HG03460 (cell line): ENCODE data around the gene CNNM1.

Experiments
- ATAC-seq: cut with Tn5 transposase; IDR thresholded peaks from one replicate; pipeline ENCODE4 v1.9.1; 2021; ENCODE audit not compliant: unreplicated experiment

Gene CNNM1

DNA sequence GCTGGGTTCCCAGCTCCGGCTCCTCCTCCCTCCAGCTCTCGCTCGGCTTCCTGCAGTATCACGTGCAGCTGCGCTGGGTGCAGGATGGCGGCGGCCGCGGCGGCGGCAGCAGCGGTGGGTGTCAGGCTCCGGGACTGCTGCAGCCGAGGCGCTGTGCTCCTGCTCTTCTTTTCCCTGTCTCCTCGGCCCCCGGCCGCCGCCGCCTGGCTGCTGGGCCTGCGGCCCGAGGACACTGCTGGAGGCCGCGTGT is at the start of gene CNNM1:
TSS of gene CNNM1 (plus strand) at position 53 of the 250 bp plus-strand sequence. CDS start at position 85, 32 bp downstream.
- ATAC-seq: peak; percentile 82

- peak; percentile 37 for ATAC-seq
Measured at GRCh38 chr10:99279626-99280111, 49.5 kb upstream of the CNNM1 start.

GRCh38 chr10:99280472-99280871 is 48.7 kb upstream of the CNNM1 start:
- peak; percentile 62 for ATAC-seq

DNA sequence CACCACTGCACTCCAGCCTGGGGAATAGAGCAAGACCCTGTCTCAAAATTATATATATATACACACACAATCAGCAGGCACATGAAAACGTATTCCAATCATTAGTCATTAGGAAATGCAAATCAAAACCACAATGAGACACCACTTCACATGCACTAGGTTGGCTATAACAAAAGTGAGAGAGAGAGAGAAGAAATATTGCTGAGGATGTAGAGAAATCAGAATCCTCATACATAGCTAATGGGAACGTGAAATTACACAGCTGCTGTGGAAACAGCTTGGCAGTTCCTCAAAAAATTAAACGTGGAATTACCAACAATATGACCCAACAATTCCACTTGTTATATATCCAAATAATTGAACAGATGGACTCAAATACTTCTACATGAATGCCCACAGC is 43.3 kb upstream of the CNNM1 start:
- no peak for ATAC-seq

DNA sequence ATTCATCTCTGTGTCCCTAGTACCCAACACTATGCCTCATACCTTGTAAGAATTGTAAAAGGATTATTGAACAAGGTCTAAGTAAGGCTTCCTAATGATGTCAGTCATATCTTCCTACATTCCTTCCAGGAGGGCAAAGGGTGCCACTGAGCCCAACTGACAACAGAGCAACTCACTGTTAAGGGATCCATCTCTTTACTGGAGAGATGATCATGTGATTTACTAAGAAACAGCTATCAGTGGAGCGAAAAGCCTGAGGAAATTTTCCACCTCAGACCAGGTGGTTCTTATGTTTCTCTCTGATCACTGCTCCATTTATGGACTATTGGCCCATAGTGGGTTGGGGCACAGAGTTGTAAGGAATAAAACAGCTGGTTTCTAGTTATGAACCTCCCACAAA is 38.9 kb upstream of the CNNM1 start:
- no peak for ATAC-seq

DNA sequence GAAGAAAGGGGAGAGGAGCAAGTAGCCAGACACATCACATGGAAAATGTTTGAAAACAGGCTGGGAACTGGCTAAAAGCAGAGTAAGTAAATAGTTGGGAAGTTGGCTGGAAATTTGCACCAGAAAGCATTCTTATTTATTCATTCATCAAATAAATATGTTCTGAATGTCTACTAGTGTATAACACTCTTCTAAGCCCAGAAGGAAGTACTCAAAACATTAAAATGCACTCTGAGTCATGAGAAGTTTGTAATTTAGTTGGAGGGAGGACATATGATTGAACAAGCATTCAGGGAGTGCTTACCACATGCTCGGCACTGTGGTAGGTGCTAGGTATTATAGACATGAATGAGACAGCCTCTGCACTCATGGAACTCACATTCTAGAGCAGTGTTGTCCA is 37.0 kb upstream of the CNNM1 start:
- ATAC-seq: no peak

DNA sequence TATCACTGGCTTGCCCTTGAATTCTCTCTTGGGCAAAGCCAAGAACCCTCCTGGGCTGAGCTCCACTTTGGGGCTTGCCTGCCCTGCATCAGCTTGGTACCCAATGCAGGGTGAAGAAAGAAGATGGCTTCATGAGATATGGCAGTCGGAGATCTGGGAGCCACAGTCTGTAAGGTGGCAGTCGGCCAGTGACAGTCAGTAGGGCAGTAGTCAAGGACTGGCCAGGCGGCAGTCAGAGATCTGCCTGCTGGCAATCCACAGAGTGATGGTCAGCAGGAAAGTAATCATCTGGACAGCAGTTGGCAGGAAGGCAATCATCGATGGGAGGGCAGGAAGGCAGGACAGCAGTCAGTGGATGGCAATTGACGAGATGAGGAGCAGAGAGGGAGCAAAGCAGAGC is 32.6 kb upstream of the CNNM1 start:
- no peak for ATAC-seq

- no peak for ATAC-seq
Measured at GRCh38 chr10:99297033-99297432, 32.1 kb upstream of the CNNM1 start.

DNA sequence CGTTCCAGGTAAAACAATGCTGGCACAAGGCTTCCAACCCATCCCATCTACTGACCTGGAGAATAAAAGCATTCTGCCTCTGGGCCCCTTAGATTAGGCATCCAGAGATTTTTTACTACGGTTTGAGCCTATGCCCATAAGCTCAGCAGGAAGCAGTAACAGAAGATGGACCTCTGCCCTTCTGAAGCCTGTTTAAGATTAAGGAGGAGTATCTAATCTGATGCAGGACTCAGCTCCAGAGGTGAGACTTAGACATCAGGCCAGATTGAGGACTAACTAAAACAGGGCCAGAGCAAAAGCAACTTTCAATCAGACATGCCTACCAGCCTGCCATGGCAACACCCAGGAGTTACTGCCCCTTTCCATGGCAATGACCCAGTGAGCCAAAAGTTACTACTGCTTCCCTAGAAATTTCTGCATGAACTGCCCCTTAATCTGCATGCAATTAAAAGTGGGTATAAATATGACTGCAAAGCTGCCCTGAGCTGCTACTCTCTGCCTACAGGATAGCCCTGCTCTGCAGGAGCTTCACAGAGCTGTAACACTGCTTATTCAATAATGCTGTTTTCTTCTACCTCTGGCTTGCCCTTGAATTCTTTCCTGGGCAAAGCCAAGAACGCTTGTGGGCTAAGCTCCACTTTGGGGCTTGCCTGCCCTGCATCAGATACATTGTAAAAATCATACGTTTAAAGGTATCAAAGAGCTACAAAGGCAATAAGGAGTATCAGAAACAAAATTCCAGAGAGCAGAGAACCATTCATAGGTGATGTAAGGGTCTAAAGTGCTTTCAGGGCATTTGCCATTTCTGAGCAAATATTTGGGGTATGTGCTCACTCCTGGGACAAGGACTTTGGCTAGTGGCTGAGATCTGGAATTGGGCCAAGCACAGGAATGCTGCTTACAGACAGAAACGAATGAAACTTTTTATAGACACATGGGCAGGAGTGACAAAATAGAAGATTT is 25.0 kb upstream of the CNNM1 start:
- ATAC-seq: no peak

- ATAC-seq: no peak
Measured at GRCh38 chr10:99304862-99305229, 24.3 kb upstream of the CNNM1 start.

DNA sequence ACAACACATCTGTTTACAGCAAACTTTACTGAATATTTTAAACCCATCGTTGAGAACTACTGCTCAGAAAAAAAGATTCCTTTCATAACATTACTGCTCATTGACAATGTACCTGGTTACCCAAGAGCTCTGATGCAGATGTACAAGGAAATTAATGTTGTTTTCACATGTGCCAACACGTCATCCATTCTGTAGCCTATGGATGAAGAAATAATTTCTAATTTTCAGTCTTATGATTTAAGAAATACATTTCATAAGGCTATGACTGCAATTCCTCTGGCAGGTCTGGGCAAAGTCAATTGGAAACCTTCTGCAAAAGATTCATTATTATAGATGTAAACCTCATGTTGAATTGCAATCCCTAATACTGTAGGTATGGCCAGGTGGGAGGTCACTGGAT is 16.7 kb upstream of the CNNM1 start:
- ATAC-seq: no peak

DNA sequence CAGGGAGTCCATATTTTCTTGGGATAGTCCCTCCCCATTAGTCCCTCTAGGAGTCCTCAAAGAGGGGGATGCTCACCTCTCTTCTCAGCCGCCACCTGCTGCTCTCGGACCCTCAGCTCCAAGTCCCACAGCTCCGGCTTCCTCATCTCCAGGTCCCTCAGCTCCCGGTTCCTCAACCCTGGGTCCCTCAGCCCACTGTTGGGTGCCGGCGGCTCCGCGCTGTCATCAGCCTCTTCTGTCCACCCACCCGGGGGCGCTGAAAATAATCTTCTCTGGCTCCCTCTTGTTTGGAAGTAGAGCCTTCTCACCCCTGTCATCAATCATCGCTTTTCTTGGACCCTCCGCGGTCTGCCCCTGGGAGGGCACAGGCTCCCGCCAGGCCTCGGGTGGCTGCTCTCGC is 13.3 kb upstream of the CNNM1 start:
- no peak for ATAC-seq

DNA sequence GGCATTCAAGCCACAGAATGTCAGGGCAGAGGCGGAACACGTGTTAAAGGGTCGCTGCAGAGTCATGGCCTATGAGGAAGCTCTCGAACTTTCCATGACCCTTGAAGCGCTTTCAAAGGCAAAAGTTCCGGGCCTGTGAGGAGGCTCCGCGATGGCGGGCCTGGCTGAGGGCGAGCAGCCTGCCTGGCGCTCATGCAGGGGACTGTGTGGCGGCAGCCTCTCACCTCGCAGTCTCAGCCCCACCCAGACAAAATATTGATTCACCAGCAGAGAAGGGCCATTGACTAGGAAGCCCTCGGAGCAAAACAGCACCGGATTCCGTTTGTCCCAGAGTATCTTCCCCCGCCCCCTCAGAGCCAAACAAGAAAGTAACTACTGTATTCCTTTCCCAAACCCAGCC is 12.8 kb upstream of the CNNM1 start:
- no peak for ATAC-seq

DNA sequence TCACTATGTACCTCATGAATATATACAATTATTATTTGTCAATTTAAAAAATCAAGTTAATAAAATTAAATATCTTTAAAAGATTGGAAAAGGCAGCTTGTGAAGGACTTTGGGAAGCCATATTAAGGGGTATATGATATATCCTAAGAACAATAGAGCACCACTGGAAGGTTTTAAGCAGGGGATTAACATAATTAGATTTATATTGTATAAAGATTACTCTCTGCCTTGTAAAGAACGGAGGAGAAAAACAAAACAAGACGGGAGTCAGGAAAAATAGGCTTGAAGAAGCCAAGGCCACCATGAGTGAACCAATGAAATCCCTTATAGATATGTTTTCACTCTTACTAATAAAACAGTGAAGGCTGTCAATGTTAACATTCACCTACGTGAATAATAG is 11.1 kb upstream of the CNNM1 start:
- ATAC-seq: no peak

DNA sequence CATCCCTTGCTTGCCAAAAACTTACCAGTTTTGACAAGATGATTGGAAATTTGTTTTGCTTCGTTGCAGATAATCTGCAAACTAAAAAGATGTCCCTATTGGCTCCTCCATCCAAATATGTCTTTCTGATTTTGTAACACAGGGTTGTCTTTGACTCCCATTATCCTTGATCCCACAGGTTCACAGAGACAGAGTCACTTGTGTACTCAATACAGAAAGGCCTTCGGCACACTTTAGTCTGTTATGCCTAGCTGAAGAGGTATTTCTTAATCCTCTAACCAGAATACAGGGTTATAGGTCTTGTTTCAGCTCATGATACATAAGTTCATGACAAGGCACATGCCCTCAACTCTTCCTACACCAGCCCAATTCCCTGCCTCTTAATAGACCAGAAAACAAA is 10.7 kb upstream of the CNNM1 start:
- no peak for ATAC-seq

GRCh38 chr10:99325281-99325680 is 3.9 kb upstream of the CNNM1 start:
- ATAC-seq: no peak

GRCh38 chr10:99326871-99327270 is 2.3 kb upstream of the CNNM1 start:
- ATAC-seq: no peak

GRCh38 chr10:99328579-99329303 is 415 bp upstream of the CNNM1 start:
- no peak for ATAC-seq

- ATAC-seq: peak; percentile 35
Measured at GRCh38 chr10:99329554-99330346, 594 bp downstream of the CNNM1 start.

GRCh38 chr10:99330347-99330924 is 1.3 kb downstream of the CNNM1 start:
- no peak for ATAC-seq

DNA sequence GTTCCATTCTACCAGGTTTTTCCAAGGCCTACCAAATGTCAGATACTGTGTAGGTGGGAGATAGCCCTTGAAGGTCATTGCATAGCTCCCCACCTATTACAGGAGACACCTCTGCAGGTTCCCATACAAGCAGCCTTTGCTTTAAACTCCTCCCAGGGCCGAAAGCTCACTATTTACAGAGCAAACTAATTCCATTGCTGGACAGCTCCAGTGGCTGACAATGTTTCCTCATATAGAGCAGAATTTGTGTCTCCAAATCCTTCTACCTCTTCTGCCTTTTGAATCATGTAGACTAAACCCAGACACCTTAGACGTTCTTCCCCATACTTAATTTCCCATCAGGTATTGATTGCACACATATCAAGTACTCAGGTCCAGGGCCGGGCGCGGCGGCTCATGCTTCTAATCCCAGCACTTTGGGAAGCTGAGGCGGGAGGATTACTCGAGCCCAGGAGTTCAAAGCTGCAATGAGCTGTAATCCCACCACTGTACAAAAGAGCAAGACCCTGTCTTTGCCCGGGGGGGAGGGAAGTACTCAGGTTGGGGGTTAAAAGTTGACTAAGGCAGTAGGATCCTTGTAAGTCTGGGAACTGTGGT is 2.1 kb downstream of the CNNM1 start:
- ATAC-seq: no peak
